Measurements from ENCODE around the gene MMGT1.

MMGT1 gene

GRCh38 chrX:135973548-135974278 lies at the start of gene MMGT1:
MMGT1 (minus strand) TSS chrX:135973988; CDS start chrX:135973675, 313 bp downstream.
- DNase-seq, result peak; percentile 87

DNA sequence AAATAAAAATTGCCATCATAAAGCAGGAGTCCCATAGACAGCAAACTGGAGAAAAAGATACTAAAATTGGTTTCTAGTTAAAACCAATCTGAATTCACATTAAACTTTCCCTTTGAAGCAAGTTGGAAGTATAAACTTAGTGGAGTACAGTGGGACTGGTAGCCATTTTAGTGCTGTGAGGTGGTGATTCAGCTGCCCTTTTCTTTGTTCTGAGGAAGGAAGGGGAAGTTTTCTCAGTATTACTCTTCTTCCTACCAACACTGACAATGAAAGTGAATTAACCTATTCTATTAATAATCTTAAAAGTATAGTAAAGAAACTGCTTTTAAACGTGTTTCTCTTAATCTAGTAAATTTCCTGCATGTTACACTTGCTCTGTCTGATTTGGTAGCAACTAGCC lies 48.1 kb upstream of the MMGT1 start:
- DNase-seq, result no peak

- no peak for DNase-seq
These were observed 47.4 kb upstream of the MMGT1 start for GRCh38 chrX:136021160-136021559.

DNA sequence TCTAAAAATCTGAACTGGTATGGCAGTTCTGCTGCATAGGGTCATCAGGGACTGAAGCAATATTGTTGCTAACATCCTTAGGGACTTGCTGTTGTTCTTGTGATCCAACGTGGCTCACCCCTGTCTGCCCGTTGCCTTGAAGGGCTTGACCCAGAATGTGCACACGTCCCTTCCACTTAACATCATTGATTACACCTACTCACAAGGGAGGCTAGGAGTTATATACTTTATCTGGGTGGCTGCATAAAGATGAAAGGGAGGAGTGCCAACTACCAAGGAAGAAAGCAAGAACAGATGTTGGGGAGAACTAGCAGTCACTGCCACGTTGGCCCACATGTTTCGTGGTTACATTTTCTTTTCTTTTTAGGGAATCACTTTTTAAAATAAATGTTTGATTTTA lies 45.4 kb upstream of the MMGT1 start:
- no peak for DNase-seq

DNA sequence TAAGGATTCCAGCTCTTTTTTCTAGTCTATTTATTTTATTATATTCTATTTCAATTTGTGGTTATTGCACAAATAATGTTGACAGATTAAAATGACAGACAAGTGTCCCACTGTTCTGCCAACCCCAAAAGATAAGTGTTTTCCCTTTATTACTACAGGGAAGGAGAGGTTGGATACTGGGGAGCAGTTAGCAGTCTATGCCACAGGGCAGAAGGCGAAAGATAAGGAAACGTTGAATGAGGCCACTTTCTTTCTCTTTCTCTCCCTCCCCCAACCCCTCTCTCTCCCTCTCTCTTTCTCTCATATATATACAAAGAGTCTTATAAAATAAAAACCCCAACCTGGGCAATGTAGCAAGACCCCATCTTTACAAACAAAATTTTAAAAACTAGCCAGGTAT lies 43.1 kb upstream of the MMGT1 start:
- no peak for DNase-seq

DNA sequence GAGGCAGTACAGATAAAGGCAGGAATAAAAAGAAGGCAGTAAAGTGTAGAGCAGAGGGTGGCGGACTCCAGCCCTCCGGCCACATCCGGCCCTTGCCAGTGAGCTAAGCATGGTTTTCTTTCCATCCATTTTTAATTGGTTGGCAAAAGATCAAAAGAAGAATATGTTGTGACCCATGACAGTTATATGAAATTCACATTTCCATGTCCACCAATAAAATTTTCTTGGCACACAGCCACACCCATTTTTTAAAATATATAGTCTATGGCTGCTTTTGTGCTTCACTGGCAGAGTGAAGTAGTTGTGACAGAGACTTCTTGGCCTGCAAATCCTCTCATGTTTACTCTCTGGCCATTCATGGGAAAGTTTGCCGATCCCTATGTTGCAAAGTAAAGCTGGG lies 41.2 kb upstream of the MMGT1 start:
- DNase-seq, result no peak

DNA sequence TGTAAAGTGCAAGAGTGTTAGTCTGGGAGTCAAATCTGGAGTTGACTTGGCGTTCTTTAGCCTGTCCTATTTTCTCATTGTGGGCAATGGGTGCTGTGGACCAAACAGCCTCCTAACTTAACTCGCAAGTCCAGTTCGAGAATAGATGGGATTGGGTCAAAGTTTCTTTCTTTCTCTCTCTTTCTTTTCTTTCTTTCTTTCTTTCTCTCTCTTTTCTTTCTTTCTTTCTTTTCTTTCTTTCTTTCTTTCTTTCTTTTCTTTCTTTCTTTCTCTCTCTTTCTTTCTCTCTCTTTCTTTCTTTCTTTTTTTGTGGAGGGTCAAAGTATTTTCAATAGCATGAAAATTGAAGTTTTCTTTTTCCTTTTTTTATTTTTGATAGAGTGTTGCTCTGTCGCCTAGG lies 14.5 kb upstream of the MMGT1 start:
- DNase-seq, result no peak

DNA sequence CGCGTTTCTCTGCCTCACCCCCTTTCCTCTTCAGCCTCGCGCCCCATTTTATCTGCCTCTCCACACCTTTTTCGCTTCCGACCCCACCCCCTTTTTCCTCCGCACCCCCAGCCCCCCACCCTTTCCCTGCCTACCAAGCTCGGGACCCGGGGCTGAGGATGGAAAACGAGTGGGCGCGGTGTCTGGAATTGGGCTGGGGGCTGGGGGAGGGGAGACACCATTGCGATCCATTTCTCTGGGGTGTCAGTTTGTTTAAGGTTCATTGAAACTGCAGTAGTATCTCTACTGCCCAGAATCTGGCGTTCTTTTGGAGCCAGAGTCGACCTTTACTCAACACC lies 12.2 kb upstream of the MMGT1 start:
- DNase-seq, result no peak

DNA sequence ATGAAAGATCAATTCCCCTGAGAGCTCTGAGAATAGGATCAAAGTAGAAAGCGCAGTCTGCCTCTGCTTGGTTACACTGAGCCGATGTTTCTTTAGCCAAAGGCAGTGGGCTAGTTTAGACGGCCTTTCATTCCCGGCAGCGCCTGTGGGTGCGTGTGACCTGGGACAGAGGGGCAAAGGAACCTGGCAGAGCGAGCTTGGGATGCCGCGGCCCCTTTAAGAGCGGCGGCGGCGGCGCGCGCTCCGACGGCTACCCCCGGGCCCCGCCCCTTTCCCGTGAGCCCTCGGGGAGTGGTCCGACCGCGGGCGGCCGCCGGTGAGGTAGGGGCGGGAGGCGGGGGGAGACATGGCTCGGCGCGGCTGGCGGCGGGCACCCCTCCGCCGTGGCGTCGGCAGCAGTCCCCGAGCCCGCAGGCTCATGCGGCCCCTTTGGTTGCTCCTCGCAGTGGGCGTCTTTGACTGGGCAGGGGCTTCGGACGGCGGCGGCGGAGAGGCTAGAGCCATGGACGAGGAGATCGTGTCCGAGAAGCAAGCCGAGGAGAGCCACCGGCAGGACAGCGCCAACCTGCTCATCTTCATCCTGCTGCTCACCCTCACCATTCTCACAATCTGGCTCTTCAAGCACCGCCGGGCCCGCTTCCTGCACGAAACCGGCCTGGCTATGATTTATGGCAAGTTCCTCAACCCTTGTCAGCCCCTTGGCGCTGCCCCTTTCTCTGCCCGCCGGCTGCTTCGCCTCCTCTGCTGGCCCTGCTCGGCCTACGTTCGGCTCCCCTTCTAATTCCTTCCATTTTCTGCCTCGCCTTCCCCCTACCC lies 11.6 kb upstream of the MMGT1 start, which contains the start of gene SLC9A6:
TSS of gene SLC9A6 (plus strand) at position 279 of the 816 bp plus-strand sequence. CDS start at position 503, 224 bp downstream.
- DNase-seq, result peak; percentile 73

DNA sequence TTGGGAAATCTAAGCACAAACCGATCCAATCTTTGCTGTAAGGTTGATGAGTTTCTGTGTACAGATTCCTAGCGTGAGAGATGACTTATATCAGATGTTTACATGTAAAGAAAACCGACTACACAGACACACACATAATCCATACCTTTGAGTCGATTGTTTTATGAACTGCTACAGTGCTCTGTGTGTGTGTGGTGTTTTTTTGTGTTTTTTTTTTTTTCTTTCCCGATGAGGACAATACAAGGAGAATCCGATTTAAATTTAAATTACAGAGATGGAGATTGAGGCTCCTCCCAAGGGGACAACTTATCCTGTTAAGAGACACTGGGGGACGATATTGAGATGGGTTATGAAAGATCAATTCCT lies 11.0 kb upstream of the MMGT1 start:
- DNase-seq, result no peak

GRCh38 chrX:135984256-135984655 lies 10.5 kb upstream of the MMGT1 start:
- no peak for DNase-seq

DNA sequence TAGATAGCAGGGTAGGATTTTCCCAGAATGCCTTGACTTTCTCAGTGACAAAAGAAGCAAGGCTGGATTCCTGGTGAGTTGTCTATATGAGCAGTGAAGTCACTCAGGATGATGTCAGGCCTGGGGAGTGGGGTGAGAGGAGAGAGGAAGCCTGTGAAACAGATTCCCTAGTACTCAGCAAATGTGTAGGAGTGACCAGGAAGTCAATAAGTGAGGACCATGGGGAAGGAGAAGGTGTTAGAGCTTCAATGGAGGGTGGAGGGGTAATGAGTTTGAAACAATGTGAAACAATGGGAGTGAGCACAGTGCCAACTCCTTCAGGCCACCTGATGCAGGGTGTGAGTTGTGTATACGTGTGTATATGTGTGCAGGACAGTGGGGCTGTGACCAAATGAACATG lies 9.1 kb upstream of the MMGT1 start:
- DNase-seq, result no peak

GRCh38 chrX:135981668-135982067 lies 7.9 kb upstream of the MMGT1 start:
- DNase-seq, result no peak

GRCh38 chrX:135981010-135981409 lies 7.2 kb upstream of the MMGT1 start:
- no peak for DNase-seq

DNA sequence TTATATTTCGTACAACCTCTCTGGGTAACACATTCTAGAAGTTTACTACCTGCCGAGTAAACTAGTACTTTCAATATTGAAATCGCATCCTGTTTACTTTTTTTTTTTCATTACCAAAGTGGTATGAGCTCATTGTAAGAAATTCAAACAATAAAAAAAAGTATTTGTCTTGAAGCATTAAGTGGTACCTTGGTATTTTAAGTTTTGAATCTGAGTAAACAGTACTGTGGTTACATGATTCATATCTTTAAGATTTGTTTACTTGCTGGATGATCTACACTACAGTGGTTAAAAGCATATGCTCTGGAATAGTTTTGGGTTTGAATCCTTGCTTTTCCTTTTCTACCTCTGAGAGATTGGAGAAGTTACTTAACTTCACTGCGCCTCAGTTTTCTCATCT lies 3.8 kb upstream of the MMGT1 start:
- no peak for DNase-seq

GRCh38 chrX:135975421-135975820 lies 1.6 kb upstream of the MMGT1 start:
- DNase-seq, result no peak

- peak; percentile 81 for DNase-seq
These were observed 580 bp upstream of the MMGT1 start for GRCh38 chrX:135974279-135974856.

DNA sequence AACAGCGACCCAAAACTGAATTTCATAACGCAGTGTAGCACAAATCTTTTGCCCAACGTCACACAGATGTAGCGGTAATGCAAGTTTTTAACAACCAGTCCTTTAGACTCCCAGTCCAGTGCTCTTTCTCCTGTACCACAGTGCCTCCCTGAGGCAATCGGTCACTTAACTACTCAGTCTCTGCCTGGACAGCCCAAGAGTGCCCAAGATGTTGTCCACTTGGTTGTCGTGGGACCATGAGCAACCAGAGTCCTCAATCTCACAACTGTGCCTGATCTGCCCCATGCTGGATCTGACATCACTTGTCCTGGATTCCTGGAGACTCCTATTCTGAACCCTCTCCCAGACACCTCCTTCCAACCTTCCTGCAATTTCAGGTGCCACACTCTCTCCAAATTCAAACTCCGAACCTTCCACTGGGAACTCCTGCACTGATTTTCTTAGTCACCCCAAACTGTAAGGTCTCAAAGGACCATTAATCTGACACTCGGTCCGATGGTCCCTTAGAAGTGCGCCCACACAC lies 702 bp downstream of the MMGT1 start:
- DNase-seq, result peak; percentile 13

GRCh38 chrX:135951291-135951690 lies 22.5 kb downstream of the MMGT1 start:
- DNase-seq, result no peak

DNA sequence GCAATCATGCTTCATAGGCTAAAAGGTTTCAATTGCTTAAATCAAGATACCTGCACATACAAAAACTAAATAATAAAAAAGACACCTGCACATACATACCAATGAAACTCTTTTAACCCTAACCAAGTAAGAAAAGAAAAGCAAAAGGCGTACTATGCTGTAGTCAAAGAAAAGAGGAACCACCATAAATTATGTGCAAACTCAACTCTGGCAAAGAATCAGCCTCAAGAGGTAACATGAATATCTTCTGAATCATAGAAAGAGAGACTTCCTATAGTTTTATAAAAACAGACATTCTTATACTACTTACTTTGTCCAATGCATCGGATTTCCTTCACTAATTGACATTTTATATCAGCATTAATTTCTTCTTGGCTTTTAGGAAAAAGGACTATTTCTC lies 29.3 kb downstream of the MMGT1 start:
- no peak for DNase-seq

- peak; percentile 16 for DNase-seq
These were observed 41.9 kb downstream of the MMGT1 start for GRCh38 chrX:135931644-135932487.

GRCh38 chrX:135927897-135928296 lies 45.9 kb downstream of the MMGT1 start:
- DNase-seq, result no peak

- DNase-seq, result no peak
These were observed 50.4 kb downstream of the MMGT1 start for GRCh38 chrX:135923353-135923752.
